Mesodermal cell (in vitro differentiated cells): ENCODE measurements around the gene FOXL1.

Experiments
- H3K27ac ChIP-seq: 2 replicates; pipeline ENCODE4 v1.7.0; 2013; ENCODE audit warnings: mild to moderate bottlenecking, low read depth, low read length, moderate library complexity; ENCODE audit not compliant: severe bottlenecking
- H3K36me3 ChIP-seq: 2 replicates; pipeline ENCODE4 v1.7.1; 2013; ENCODE audit warnings: mild to moderate bottlenecking, low read length, moderate library complexity; ENCODE audit not compliant: control insufficient read depth, insufficient read depth
- H3K4me1 ChIP-seq: one replicate; pipeline ENCODE4 v1.7.1; 2013; ENCODE audit warnings: mild to moderate bottlenecking, low read length; ENCODE audit not compliant: insufficient read depth, control insufficient read depth, poor library complexity, severe bottlenecking
- H3K4me3 ChIP-seq: 2 replicates; pipeline ENCODE4 v1.7.0; 2013; ENCODE audit warnings: low read length, control low read depth, mild to moderate bottlenecking; ENCODE audit not compliant: insufficient read depth, poor library complexity, severe bottlenecking; ENCODE audit errors: extremely low read depth
- H3K9me3 ChIP-seq: 2 replicates; pipeline ENCODE4 v1.7.1; 2013; ENCODE audit warnings: mild to moderate bottlenecking, low read length, moderate library complexity; ENCODE audit not compliant: control insufficient read depth
- WGBS, 2 experiments: methylation state at CpG; one replicate each; pipeline ENCODE4 v1.1.5; 2013; ENCODE audit warnings: missing lambda C conversion rate in 2 of 2; ENCODE audit not compliant: insufficient coverage in 2 of 2; 5-methylcytosine and 5-hydroxymethylcytosine counted together

FOXL1 gene

GRCh38 chr16:86537486-86537885, 40.9 kb upstream of the FOXL1 start:
- 92% methylated on average over 4 of the region's 4 CpGs for WGBS, 2 experiments
- Histone ChIP-seq H3K9me3 (no peaks in the 10 kb centered on the region), H3K4me1 (no peaks in the 10 kb centered on the region), H3K36me3 (peaks cover 58% of the 10 kb centered on the region), H3K4me3 (no peak overlapping the region), H3K27ac (no peak overlapping the region)

- Histone ChIP-seq H3K4me3 (no peak overlapping the region), H3K9me3 (no peaks in the 10 kb centered on the region), H3K36me3 (peaks cover 66% of the 10 kb centered on the region), H3K27ac (no peak overlapping the region), H3K4me1 (no peaks in the 10 kb centered on the region)
- WGBS, 2 experiments = 95 to 96% methylated on average over 14 to 17 of the region's 17 CpGs
Measured at GRCh38 chr16:86538196-86538780, 40.1 kb upstream of the FOXL1 start.

GRCh38 chr16:86540894-86541293, 37.5 kb upstream of the FOXL1 start:
- 88 to 93% methylated on average over 6 of the region's 6 CpGs for WGBS, 2 experiments
- no peak overlapping the region for H3K4me3 ChIP-seq
- H3K27ac ChIP-seq = no peak overlapping the region
- H3K36me3 ChIP-seq = peaks cover 69% of the 10 kb centered on the region
- no peaks in the 10 kb centered on the region for H3K9me3 ChIP-seq
- H3K4me1 ChIP-seq = no peaks in the 10 kb centered on the region

GRCh38 chr16:86541560-86541959, 36.8 kb upstream of the FOXL1 start:
- H3K27ac ChIP-seq = no peak overlapping the region
- peaks cover 73% of the 10 kb centered on the region for H3K36me3 ChIP-seq
- no peak overlapping the region for H3K4me3 ChIP-seq
- H3K4me1 ChIP-seq = no peaks in the 10 kb centered on the region
- H3K9me3 ChIP-seq = no peaks in the 10 kb centered on the region
- 93 to 99% methylated on average over 10 to 11 of the region's 11 CpGs for WGBS, 2 experiments

GRCh38 chr16:86542756-86543750, 35.3 kb upstream of the FOXL1 start:
- H3K4me1 ChIP-seq = no peaks in the 10 kb centered on the region
- no peak overlapping the region for H3K27ac ChIP-seq
- 90 to 97% methylated on average over 15 to 18 of the region's 21 CpGs for WGBS, 2 experiments
- H3K4me3 ChIP-seq = no peak overlapping the region
- H3K36me3 ChIP-seq = peaks cover 76% of the 10 kb centered on the region
- no peaks in the 10 kb centered on the region for H3K9me3 ChIP-seq

- Histone ChIP-seq H3K36me3 (peaks cover 73% of the 10 kb centered on the region), H3K27ac (no peak overlapping the region), H3K4me1 (no peaks in the 10 kb centered on the region), H3K9me3 (no peaks in the 10 kb centered on the region), H3K4me3 (no peak overlapping the region)
- 72 to 92% methylated on average over 5 to 10 of the region's 12 CpGs for WGBS, 2 experiments
Measured at GRCh38 chr16:86545481-86545880, 32.9 kb upstream of the FOXL1 start.

GRCh38 chr16:86545954-86546637, 32.3 kb upstream of the FOXL1 start:
- Histone ChIP-seq H3K9me3 (no peaks in the 10 kb centered on the region), H3K36me3 (peaks cover 71% of the 10 kb centered on the region), H3K27ac (no peak overlapping the region), H3K4me1 (no peaks in the 10 kb centered on the region), H3K4me3 (no peak overlapping the region)
- WGBS, 2 experiments = 92 to 98% methylated on average over 15 to 19 of the region's 19 CpGs

- Histone ChIP-seq H3K4me1 (no peaks in the 10 kb centered on the region), H3K4me3 (no peak overlapping the region), H3K36me3 (peaks cover 71% of the 10 kb centered on the region), H3K27ac (no peak overlapping the region), H3K9me3 (no peaks in the 10 kb centered on the region)
- 94 to 96% methylated on average over 7 to 8 of the region's 8 CpGs for WGBS, 2 experiments
Measured at GRCh38 chr16:86546638-86547013, 31.7 kb upstream of the FOXL1 start.

- H3K27ac ChIP-seq = no peak overlapping the region
- peaks cover 71% of the 10 kb centered on the region for H3K36me3 ChIP-seq
- WGBS, 2 experiments = 98% methylated on average over 9 to 10 of the region's 11 CpGs
- H3K4me1 ChIP-seq = no peaks in the 10 kb centered on the region
- no peak overlapping the region for H3K4me3 ChIP-seq
- H3K9me3 ChIP-seq = no peaks in the 10 kb centered on the region
Measured at GRCh38 chr16:86547286-86547685, 31.1 kb upstream of the FOXL1 start.

GRCh38 chr16:86549076-86549892, 29.1 kb upstream of the FOXL1 start:
- H3K27ac ChIP-seq = no peak overlapping the region
- peaks cover 68% of the 10 kb centered on the region for H3K36me3 ChIP-seq
- no peaks in the 10 kb centered on the region for H3K4me1 ChIP-seq
- 78 to 93% methylated on average over 4 to 7 of the region's 8 CpGs for WGBS, 2 experiments
- no peaks in the 10 kb centered on the region for H3K9me3 ChIP-seq
- H3K4me3 ChIP-seq = no peak overlapping the region
